Measurements from ENCODE around the gene ZNF493. TPM values are rescaled to one million over a fixed set of nuclear protein-coding genes. Genes with fewer than 3 reads are reported as not detected.
A peak's percentile ranks its signal among the peaks of the same experiment; 100 is the strongest.

Gene ZNF493
- polyA plus RNA-seq, 4 donors, result 1.9 to 22.4 (median 3.3) TPM

- no peak overlapping the region for H3K4me3 ChIP-seq (ENCODE audit: low read depth in 1 of 3, low read length in 3 of 3)
- peaks cover 0 to 18% of the 10 kb centered on the region in 2 donors for H3K9me3 ChIP-seq (ENCODE audit: control insufficient read depth in 2 of 2, insufficient read depth in 1 of 2, low read depth in 1 of 2, low read length in 1 of 2)
- FAIRE-seq, result no peak
- no peak for DNase-seq
- WGBS, 3 donors, result 87 to 100% (median 94%) methylated on average over 1 of the region's 1 CpG
- no peaks in the 10 kb centered on the region for H3K4me1 ChIP-seq (ENCODE audit: control insufficient read depth in 3 of 3, insufficient read depth in 2 of 3, low read depth in 1 of 3, low read length in 2 of 3)
- no peaks in the 10 kb centered on the region for H3K27me3 ChIP-seq (ENCODE audit: control insufficient read depth in 3 of 3, insufficient read depth in 3 of 3, low read length in 3 of 3)
- H3K36me3 ChIP-seq (ENCODE audit: control insufficient read depth in 3 of 3, insufficient read depth in 2 of 3, low read depth in 1 of 3, low read length in 3 of 3), result peaks cover 2 to 12% (median 11%) of the 10 kb centered on the region in 3 donors
- no peak overlapping the region for H3K27ac ChIP-seq (ENCODE audit: low read depth in 1 of 3, low read length in 2 of 3)
Observed at GRCh38 chr19:21402303-21402985, 5.5 kb downstream of the ZNF493 start.

- Histone ChIP-seq H3K9me3 (ENCODE audit: control insufficient read depth in 2 of 2, insufficient read depth in 1 of 2, low read depth in 1 of 2, low read length in 1 of 2) (peaks cover 0 to 18% of the 10 kb centered on the region in 2 donors), H3K27ac (ENCODE audit: low read depth in 1 of 3, low read length in 2 of 3) (no peak overlapping the region), H3K4me1 (ENCODE audit: control insufficient read depth in 3 of 3, insufficient read depth in 2 of 3, low read depth in 1 of 3, low read length in 2 of 3) (no peaks in the 10 kb centered on the region), H3K27me3 (ENCODE audit: control insufficient read depth in 3 of 3, insufficient read depth in 3 of 3, low read length in 3 of 3) (no peaks in the 10 kb centered on the region), H3K4me3 (ENCODE audit: low read depth in 1 of 3, low read length in 3 of 3) (no peak overlapping the region), H3K36me3 (ENCODE audit: control insufficient read depth in 3 of 3, insufficient read depth in 2 of 3, low read depth in 1 of 3, low read length in 3 of 3) (peaks cover 7 to 20% (median 19%) of the 10 kb centered on the region in 3 donors)
- FAIRE-seq (peak; percentile 47), DNase-seq (no peak)
- WGBS, 3 donors, result 81 to 87% (median 85%) methylated on average over 1 of the region's 1 CpG
Observed at GRCh38 chr19:21410166-21410565, 13.2 kb downstream of the ZNF493 start.

- H3K36me3 ChIP-seq (ENCODE audit: control insufficient read depth in 3 of 3, insufficient read depth in 2 of 3, low read depth in 1 of 3, low read length in 3 of 3), result peaks cover 0 to 11% (median 5%) of the 10 kb centered on the region in 3 donors
- peaks cover 10 to 43% of the 10 kb centered on the region in 2 donors for H3K9me3 ChIP-seq (ENCODE audit: control insufficient read depth in 2 of 2, insufficient read depth in 1 of 2, low read depth in 1 of 2, low read length in 1 of 2)
- no peak overlapping the region for H3K27ac ChIP-seq (ENCODE audit: low read depth in 1 of 3, low read length in 2 of 3)
- H3K27me3 ChIP-seq (ENCODE audit: control insufficient read depth in 3 of 3, insufficient read depth in 3 of 3, low read length in 3 of 3), result no peaks in the 10 kb centered on the region
- DNase-seq (no peak), FAIRE-seq (no peak)
- no peak overlapping the region for H3K4me3 ChIP-seq (ENCODE audit: low read depth in 1 of 3, low read length in 3 of 3)
- H3K4me1 ChIP-seq (ENCODE audit: control insufficient read depth in 3 of 3, insufficient read depth in 2 of 3, low read depth in 1 of 3, low read length in 2 of 3), result no peaks in the 10 kb centered on the region
Observed at GRCh38 chr19:21422244-21422643, 25.3 kb downstream of the ZNF493 start.

GRCh38 chr19:21423057-21424041 lies 26.4 kb downstream of the ZNF493 start:
- Histone ChIP-seq H3K27ac (ENCODE audit: low read depth in 1 of 3, low read length in 2 of 3) (no peak overlapping the region), H3K9me3 (ENCODE audit: control insufficient read depth in 2 of 2, insufficient read depth in 1 of 2, low read depth in 1 of 2, low read length in 1 of 2) (peaks cover 11 to 42% of the 10 kb centered on the region in 2 donors), H3K4me3 (ENCODE audit: low read depth in 1 of 3, low read length in 3 of 3) (no peak overlapping the region), H3K4me1 (ENCODE audit: control insufficient read depth in 3 of 3, insufficient read depth in 2 of 3, low read depth in 1 of 3, low read length in 2 of 3) (no peaks in the 10 kb centered on the region), H3K36me3 (ENCODE audit: control insufficient read depth in 3 of 3, insufficient read depth in 2 of 3, low read depth in 1 of 3, low read length in 3 of 3) (peaks cover 0 to 11% (median 4%) of the 10 kb centered on the region in 3 donors), H3K27me3 (ENCODE audit: control insufficient read depth in 3 of 3, insufficient read depth in 3 of 3, low read length in 3 of 3) (no peaks in the 10 kb centered on the region)
- FAIRE-seq (peak; percentile 57), DNase-seq (no peak)
- 93 to 97% (median 96%) methylated on average over 1 of the region's 1 CpG for WGBS, 3 donors

- no peak overlapping the region for H3K4me3 ChIP-seq (ENCODE audit: low read depth in 1 of 3, low read length in 3 of 3)
- no peaks in the 10 kb centered on the region for H3K27me3 ChIP-seq (ENCODE audit: control insufficient read depth in 3 of 3, insufficient read depth in 3 of 3, low read length in 3 of 3)
- H3K36me3 ChIP-seq (ENCODE audit: control insufficient read depth in 3 of 3, insufficient read depth in 2 of 3, low read depth in 1 of 3, low read length in 3 of 3), result no peaks in the 10 kb centered on the region
- no peak for DNase-seq
- no peak overlapping the region for H3K27ac ChIP-seq (ENCODE audit: low read depth in 1 of 3, low read length in 2 of 3)
- peaks cover 2 to 26% of the 10 kb centered on the region in 2 donors for H3K9me3 ChIP-seq (ENCODE audit: control insufficient read depth in 2 of 2, insufficient read depth in 1 of 2, low read depth in 1 of 2, low read length in 1 of 2)
- no peaks in the 10 kb centered on the region for H3K4me1 ChIP-seq (ENCODE audit: control insufficient read depth in 3 of 3, insufficient read depth in 2 of 3, low read depth in 1 of 3, low read length in 2 of 3)
- WGBS, 3 donors, result 78 to 87% (median 80%) methylated on average over 5 of the region's 5 CpGs
- no peak for FAIRE-seq
Observed at GRCh38 chr19:21430675-21431074, 33.7 kb downstream of the ZNF493 start.

- WGBS, 3 donors, result 68 to 78% (median 68%) methylated on average over 2 of the region's 2 CpGs
- FAIRE-seq, result no peak
- Histone ChIP-seq H3K27ac (ENCODE audit: low read depth in 1 of 3, low read length in 2 of 3) (no peak overlapping the region), H3K4me1 (ENCODE audit: control insufficient read depth in 3 of 3, insufficient read depth in 2 of 3, low read depth in 1 of 3, low read length in 2 of 3) (no peaks in the 10 kb centered on the region), H3K9me3 (ENCODE audit: control insufficient read depth in 2 of 2, insufficient read depth in 1 of 2, low read depth in 1 of 2, low read length in 1 of 2) (peaks cover 2 to 33% of the 10 kb centered on the region in 2 donors), H3K4me3 (ENCODE audit: low read depth in 1 of 3, low read length in 3 of 3) (no peak overlapping the region), H3K36me3 (ENCODE audit: control insufficient read depth in 3 of 3, insufficient read depth in 2 of 3, low read depth in 1 of 3, low read length in 3 of 3) (no peaks in the 10 kb centered on the region), H3K27me3 (ENCODE audit: control insufficient read depth in 3 of 3, insufficient read depth in 3 of 3, low read length in 3 of 3) (no peaks in the 10 kb centered on the region)
- no peak for DNase-seq
Observed at GRCh38 chr19:21432590-21432989, 35.7 kb downstream of the ZNF493 start.

- Histone ChIP-seq H3K9me3 (ENCODE audit: control insufficient read depth in 2 of 2, insufficient read depth in 1 of 2, low read depth in 1 of 2, low read length in 1 of 2) (peaks cover 0 to 30% of the 10 kb centered on the region in 2 donors), H3K4me1 (ENCODE audit: control insufficient read depth in 3 of 3, insufficient read depth in 2 of 3, low read depth in 1 of 3, low read length in 2 of 3) (no peaks in the 10 kb centered on the region), H3K27ac (ENCODE audit: low read depth in 1 of 3, low read length in 2 of 3) (no peak overlapping the region), H3K27me3 (ENCODE audit: control insufficient read depth in 3 of 3, insufficient read depth in 3 of 3, low read length in 3 of 3) (no peaks in the 10 kb centered on the region), H3K4me3 (ENCODE audit: low read depth in 1 of 3, low read length in 3 of 3) (no peak overlapping the region), H3K36me3 (ENCODE audit: control insufficient read depth in 3 of 3, insufficient read depth in 2 of 3, low read depth in 1 of 3, low read length in 3 of 3) (no peaks in the 10 kb centered on the region)
- DNase-seq (no peak), FAIRE-seq (no peak)
- 83 to 90% (median 84%) methylated on average over 8 of the region's 8 CpGs for WGBS, 3 donors
Observed at GRCh38 chr19:21434516-21434915, 37.6 kb downstream of the ZNF493 start.

GRCh38 chr19:21434967-21435544 lies 38.1 kb downstream of the ZNF493 start:
- H3K4me1 ChIP-seq (ENCODE audit: control insufficient read depth in 3 of 3, insufficient read depth in 2 of 3, low read depth in 1 of 3, low read length in 2 of 3), result no peaks in the 10 kb centered on the region
- DNase-seq (no peak), FAIRE-seq (no peak)
- H3K27me3 ChIP-seq (ENCODE audit: control insufficient read depth in 3 of 3, insufficient read depth in 3 of 3, low read length in 3 of 3), result peaks cover 0 to 2% (median 0%) of the 10 kb centered on the region in 3 donors
- no peak overlapping the region for H3K4me3 ChIP-seq (ENCODE audit: low read depth in 1 of 3, low read length in 3 of 3)
- WGBS, 3 donors, result 66 to 79% (median 73%) methylated on average over 8 of the region's 8 CpGs
- no peaks in the 10 kb centered on the region for H3K36me3 ChIP-seq (ENCODE audit: control insufficient read depth in 3 of 3, insufficient read depth in 2 of 3, low read depth in 1 of 3, low read length in 3 of 3)
- no peak overlapping the region for H3K27ac ChIP-seq (ENCODE audit: low read depth in 1 of 3, low read length in 2 of 3)
- H3K9me3 ChIP-seq (ENCODE audit: control insufficient read depth in 2 of 2, insufficient read depth in 1 of 2, low read depth in 1 of 2, low read length in 1 of 2), result peaks cover 0 to 31% of the 10 kb centered on the region in 2 donors

Data from small intestine (tissue), 7 donors.